Endothelial cell of umbilical vein (primary cell): ENCODE results near the gene CROCC2. TPM values are rescaled to one million over a fixed set of nuclear protein-coding genes. Genes with fewer than 3 reads are reported as not detected.

Experiments used
- BruUV-seq: library from RNA; stranded (reverse); fragments of 400-500 nt; replicated peaks from 2 replicates; lab custom pipeline; 2021; lab: Mats Ljungman, UMichigan
- CTCF ChIA-PET: fragments of 300-600, 350-600 bp; sonication (Branson Sonifier 250); formaldehyde crosslinking; loops from one replicate; lab custom pipeline; 2021; ENCODE audit warnings: antibody characterized with exemption, inconsistent platforms; lab: Charles Lee
- POLR2A ChIA-PET: fragments of 300-600, 350-600 bp; sonication (Branson Sonifier 250); formaldehyde crosslinking; loops from one replicate; lab custom pipeline; 2021; ENCODE audit warnings: antibody characterized with exemption, inconsistent platforms; lab: Charles Lee
- DNase-seq: peaks from one replicate; pipeline ENCODE4 v3.0.0-alpha.2; 2011; ENCODE audit warnings: low read depth, low spot score
- FAIRE-seq: peaks from 2 replicates; lab custom pipeline; 2011; peaks lifted over from hg19 to GRCh38; lab: Jason Lieb, UNC
- H2AFZ ChIP-seq: 2 replicates; pipeline ENCODE4 v1.6.0; 2012; ENCODE audit warnings: low read depth, low read length, control low read depth, inconsistent platforms
- H3K27ac ChIP-seq: 2 replicates; pipeline ENCODE4 v1.5.1; 2011; ENCODE audit warnings: low read depth, mild to moderate bottlenecking, control low read depth, low read length, moderate library complexity; ENCODE audit not compliant: insufficient read depth
- H3K27me3 ChIP-seq, 2 experiments: 2 replicates each; pipeline versions ENCODE4 v1.6.0 to v1.6.1; 2011; ENCODE audit warnings: low read length in 2 of 2, mixed read lengths in 1 of 2; ENCODE audit not compliant: control insufficient read depth in 2 of 2, insufficient read depth in 2 of 2
- H3K36me3 ChIP-seq, 2 experiments: 2 replicates in 1 of 2; 3 replicates in 1 of 2; pipeline ENCODE4 v1.5.1; 2011; ENCODE audit warnings: low read length in 2 of 2, mild to moderate bottlenecking in 1 of 2, moderate library complexity in 1 of 2; ENCODE audit not compliant: control insufficient read depth in 2 of 2, insufficient read depth in 2 of 2; ENCODE audit errors: extremely low read depth in 1 of 2
- H3K4me1 ChIP-seq: 3 replicates; pipeline ENCODE4 v1.5.1; 2011; ENCODE audit warnings: mild to moderate bottlenecking, low read length; ENCODE audit not compliant: control insufficient read depth, insufficient read depth; ENCODE audit errors: extremely low read depth
- H3K4me2 ChIP-seq: 2 replicates; pipeline ENCODE4 v1.6.1; 2011; ENCODE audit warnings: low read length, control low read depth, mixed read lengths; ENCODE audit not compliant: insufficient read depth
- H3K4me3 ChIP-seq, 3 experiments: fragments of 200-600 bp in 1 of 3; sonication (generic), shearing (Covaris generic) in 1 of 3; replicated peaks in 1 of 3; 2 replicates each; pipeline ENCODE4 v1.5.1; 2011 to 2016; ENCODE audit warnings: control low read depth in 3 of 3, low read length in 3 of 3, mild to moderate bottlenecking in 2 of 3, inconsistent platforms in 1 of 3, low read depth in 1 of 3, moderate library complexity in 1 of 3; ENCODE audit not compliant: insufficient read depth in 1 of 3
- H3K79me2 ChIP-seq: 2 replicates; pipeline ENCODE4 v1.6.0; 2012; ENCODE audit warnings: low read length, inconsistent platforms; ENCODE audit not compliant: control insufficient read depth, insufficient read depth
- H3K9ac ChIP-seq: replicated peaks from 2 replicates; pipeline ENCODE3; 2011; ENCODE audit warnings: low read length, control low read depth; ENCODE audit not compliant: insufficient read depth; ENCODE audit errors: extremely low read depth
- H3K9me1 ChIP-seq: replicated peaks from 3 replicates; pipeline ENCODE4 v1.6.0; 2011; ENCODE audit warnings: mild to moderate bottlenecking, low read length; ENCODE audit not compliant: control insufficient read depth, insufficient read depth; ENCODE audit errors: extremely low read depth
- H3K9me3 ChIP-seq: replicated peaks from 2 replicates; pipeline ENCODE4 v1.5.1; 2012; ENCODE audit warnings: low read length, inconsistent platforms; ENCODE audit not compliant: control insufficient read depth, insufficient read depth
- H4K20me1 ChIP-seq: replicated peaks from 2 replicates; pipeline ENCODE3; 2011; ENCODE audit warnings: mild to moderate bottlenecking, low read length; ENCODE audit not compliant: control insufficient read depth, insufficient read depth; ENCODE audit errors: extremely low read depth
- EZH2 ChIP-seq: IDR thresholded peaks from 2 replicates; pipeline ENCODE4 v1.6.1; 2012; ENCODE audit warnings: borderline replicate concordance, low read depth, mild to moderate bottlenecking, moderate library complexity, low read length, inconsistent platforms; ENCODE audit not compliant: severe bottlenecking
- GATA2 ChIP-seq: IDR thresholded peaks from 2 replicates; pipeline ENCODE4 v1.7.0; 2011; ENCODE audit warnings: low read depth, mild to moderate bottlenecking, moderate library complexity, mixed read lengths, low read length; ENCODE audit not compliant: insufficient read length, insufficient read depth
- JUN ChIP-seq: IDR thresholded peaks from 2 replicates; pipeline ENCODE4 v1.6.1; 2011; ENCODE audit warnings: borderline replicate concordance, low read depth; ENCODE audit not compliant: insufficient read length, insufficient read depth
- MAX ChIP-seq: IDR thresholded peaks from 2 replicates; pipeline ENCODE4 v1.6.1; 2011; ENCODE audit not compliant: insufficient read depth, insufficient read length
- MYC ChIP-seq: IDR thresholded peaks from one replicate; pipeline ENCODE4 v1.6.1; 2011; ENCODE audit warnings: mild to moderate bottlenecking, low read depth, low read length
- POLR2AphosphoS5 ChIP-seq: IDR thresholded peaks from 2 replicates; pipeline ENCODE4 v1.6.1; 2012; ENCODE audit warnings: low read depth, mild to moderate bottlenecking, control low read depth, low read length, moderate library complexity; ENCODE audit not compliant: insufficient read depth
- dilution Hi-C: fragments of 300-500 bp; cut with MboI; formaldehyde crosslinking; loops from one replicate; pipeline ENCODE4 v1.15.0; 2019; ENCODE audit warnings: low sequenced_read_pairs; ENCODE audit not compliant: extremely low pct_ligation_motif_present
- intact Hi-C: fragments of 100-400 bp; cut with micrococcal nuclease; formaldehyde crosslinking; loops from one replicate; pipeline ENCODE4 v1.10.0; 2022
- polyA plus RNA-seq, 4 experiments: library from polyadenylated mRNA; depleted of rRNA in 3 of 4; stranded (reverse) in 3 of 4; unstranded in 1 of 4; fragments of >200 nt; gene quantifications; 2 replicates each; pipeline versions ENCODE4 v1.2.1 to v1.2.3, GENCODE V29; 2011 to 2012; ENCODE audit warnings: missing spikeins in 1 of 4
- total RNA-seq: library from RNA; stranded (reverse); gene quantifications from 2 replicates; pipeline ENCODE4 v1.2.3, GENCODE V29; 2021

The CROCC2 gene
- total and polyA plus RNA-seq, 2 donors (not counting 3 experiments of a cell fraction or from before 2014, with no cell fraction given), result not detected

GRCh38 chr2:241025639-241026038 is 119.5 kb downstream of the CROCC2 start:
- Histone ChIP-seq H3K27ac (no peak overlapping the region), H3K9me3 (no peaks in the 10 kb centered on the region), H2AFZ (no peak overlapping the region), H3K9me1 (no peaks in the 10 kb centered on the region), H3K4me2 (no peak overlapping the region), H3K9ac (no peak overlapping the region), H4K20me1 (no peaks in the 10 kb centered on the region), H3K79me2 (no peaks in the 10 kb centered on the region), H3K4me3 (no peak overlapping the region), H3K27me3 (no peaks in the 10 kb centered on the region), H3K4me1 (no peaks in the 10 kb centered on the region), H3K36me3 (no peaks in the 10 kb centered on the region)
- BruUV-seq, result no TSS peak
- no peak for TF ChIP-seq EZH2
- TF ChIP-seq GATA2, result no peak
- TF ChIP-seq POLR2AphosphoS5, result no peak
- DNase-seq (no peak), FAIRE-seq (no peak)
- ChIA-PET CTCF (no interaction called here), POLR2A (no interaction called here)
- intact Hi-C loops (no loop called here), dilution Hi-C loops (no loop called here)

- CTCF ChIA-PET, result no interaction called here
- no peak overlapping the region for H3K4me3 ChIP-seq
- TF ChIP-seq GATA2 (no peak), MAX (no peak), POLR2AphosphoS5 (no peak), JUN (no peak), MYC (no peak)
- no peak overlapping the region for H2AFZ ChIP-seq
- H3K27ac ChIP-seq, result no peak overlapping the region
- no peak for DNase-seq
- no peak overlapping the region for H3K4me2 ChIP-seq
- no peaks in the 10 kb centered on the region for H3K79me2 ChIP-seq
- no peaks in the 10 kb centered on the region for H3K9me3 ChIP-seq
- H3K4me1 ChIP-seq, result no peaks in the 10 kb centered on the region
- dilution Hi-C loops, result no loop called here
- H4K20me1 ChIP-seq, result no peaks in the 10 kb centered on the region
- H3K27me3 ChIP-seq, result no peaks in the 10 kb centered on the region
- no TSS peak for BruUV-seq
- FAIRE-seq, result no peak
- no peak overlapping the region for H3K9ac ChIP-seq
- intact Hi-C loops, result no loop called here
- no peaks in the 10 kb centered on the region for H3K9me1 ChIP-seq
- POLR2A ChIA-PET, result no interaction called here
- peaks cover 0 to 2% of the 10 kb centered on the region in 2 experiments for H3K36me3 ChIP-seq
Measured at GRCh38 chr2:241029599-241030332, 123.6 kb downstream of the CROCC2 start.
